ENCODE measurements around the gene HAUS8.
"Not testable (repeated sequence)": the region's sequence is repeated elsewhere in the genome, so short reads cannot be mapped to it uniquely, and the experiment has no call there.

HAUS8 gene

GRCh38 chr19:17109300-17109699, 34.0 kb upstream of the HAUS8 start:
- H3K4me3 ChIP-seq (ENCODE audit: low read depth, low read length): peak overlapping the region; percentile 26

DNA sequence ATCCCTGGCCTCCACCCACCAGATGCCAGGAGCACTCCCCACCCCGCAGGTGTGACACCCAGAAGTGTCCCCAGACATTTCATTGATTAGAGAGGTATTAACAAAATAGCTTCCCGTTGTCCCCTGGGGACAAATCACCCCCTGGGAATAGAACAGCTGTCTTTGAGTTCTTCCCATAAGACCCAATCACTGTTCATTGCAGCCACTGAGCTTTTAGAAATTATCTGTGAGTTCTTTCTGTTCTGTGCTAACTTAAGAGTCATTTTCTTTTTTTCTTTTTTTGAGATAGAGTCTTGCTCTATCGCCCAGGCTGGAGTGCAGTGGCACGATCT, 33.2 kb upstream of the HAUS8 start:
- no peak overlapping the region for H3K4me3 ChIP-seq (ENCODE audit: low read depth, low read length)
- TF ChIP-seq CTCF (IDR thresholded peaks at IDR 0.05; ENCODE audit: borderline replicate concordance, insufficient read depth, low read depth, low read length): no peak

More at GRCh38 chr19:17109300-17109699, 34.0 kb upstream of the HAUS8 start:
- no peak for TF ChIP-seq CTCF (IDR thresholded peaks at IDR 0.05; ENCODE audit: borderline replicate concordance, insufficient read depth, low read depth, low read length)

- TF ChIP-seq CTCF (IDR thresholded peaks at IDR 0.05; ENCODE audit: borderline replicate concordance, insufficient read depth, low read depth, low read length): no peak
- no peak overlapping the region for H3K4me3 ChIP-seq (ENCODE audit: low read depth, low read length)
Measured at GRCh38 chr19:17107546-17108452, 32.5 kb upstream of the HAUS8 start.

- not testable (repeated sequence) for H3K4me3 ChIP-seq (ENCODE audit: low read depth, low read length)
Measured at GRCh38 chr19:17106964-17107363, 31.7 kb upstream of the HAUS8 start.

GRCh38 chr19:17105556-17105955, 30.3 kb upstream of the HAUS8 start:
- H3K4me3 ChIP-seq (ENCODE audit: low read depth, low read length): no peak overlapping the region
- TF ChIP-seq CTCF (IDR thresholded peaks at IDR 0.05; ENCODE audit: borderline replicate concordance, insufficient read depth, low read depth, low read length): no peak

GRCh38 chr19:17104679-17105078, 29.4 kb upstream of the HAUS8 start:
- H3K4me3 ChIP-seq (ENCODE audit: low read depth, low read length): no peak overlapping the region
- TF ChIP-seq CTCF (IDR thresholded peaks at IDR 0.05; ENCODE audit: borderline replicate concordance, insufficient read depth, low read depth, low read length): no peak

GRCh38 chr19:17103177-17103576, 27.9 kb upstream of the HAUS8 start:
- no peak overlapping the region for H3K4me3 ChIP-seq (ENCODE audit: low read depth, low read length)
- peak; percentile 57 for TF ChIP-seq CTCF (IDR thresholded peaks at IDR 0.05; ENCODE audit: borderline replicate concordance, insufficient read depth, low read depth, low read length)

All from GM12875 (cell line).